ENCODE data around the gene USP46.

USP46 gene

DNA sequence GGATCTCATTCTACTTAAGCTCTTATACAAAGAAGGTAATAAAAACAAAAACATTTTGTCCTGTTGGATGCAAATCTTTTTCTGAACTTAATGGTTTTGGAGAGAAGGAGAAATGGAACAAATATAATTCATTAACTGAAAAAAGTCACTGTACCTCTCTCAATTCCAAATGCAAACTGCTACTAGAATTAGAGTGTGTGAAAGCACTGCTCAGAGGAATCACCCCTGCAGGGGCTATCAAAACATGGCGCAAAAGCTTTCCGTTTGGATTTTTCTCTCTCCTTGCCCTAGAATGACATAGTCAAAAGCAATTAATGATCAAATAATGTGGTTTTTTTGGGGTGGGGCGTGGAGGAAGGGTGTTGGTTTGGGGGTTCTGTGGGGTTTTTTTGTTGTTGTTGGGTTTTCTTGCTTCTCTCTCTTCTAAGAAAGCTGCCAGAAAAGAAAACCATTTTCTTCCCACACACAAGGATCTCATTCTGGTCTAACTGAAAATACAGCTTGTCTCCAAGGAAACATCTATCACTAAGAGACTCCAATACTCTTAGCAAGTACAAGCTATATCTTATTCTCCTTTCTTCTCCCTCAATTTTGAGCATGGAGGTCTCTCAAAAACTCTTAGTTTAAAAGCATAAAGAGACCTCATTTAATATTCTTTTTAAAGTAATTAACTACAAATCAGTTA is 41.6 kb downstream of the USP46 start:
- DNase-seq: no peak

DNA sequence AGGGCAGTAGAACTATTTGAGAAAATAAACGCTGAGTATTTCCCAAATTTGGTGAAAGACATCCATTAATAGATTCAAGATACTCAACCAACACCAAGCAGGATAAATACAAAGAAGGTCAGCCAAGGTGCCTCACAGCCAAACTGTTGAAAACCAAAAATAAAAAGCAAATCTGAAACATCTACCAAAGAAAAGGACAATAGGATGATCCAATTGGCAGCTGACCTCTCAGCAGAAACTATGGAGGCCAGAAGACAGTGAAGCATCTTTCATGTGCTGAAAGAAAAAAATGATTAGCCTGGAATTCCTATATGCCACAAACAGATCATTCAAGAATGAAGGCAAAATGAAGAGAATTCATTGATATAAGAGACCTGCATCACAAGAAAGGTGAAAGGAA is 44.9 kb downstream of the USP46 start:
- DNase-seq: no peak

DNA sequence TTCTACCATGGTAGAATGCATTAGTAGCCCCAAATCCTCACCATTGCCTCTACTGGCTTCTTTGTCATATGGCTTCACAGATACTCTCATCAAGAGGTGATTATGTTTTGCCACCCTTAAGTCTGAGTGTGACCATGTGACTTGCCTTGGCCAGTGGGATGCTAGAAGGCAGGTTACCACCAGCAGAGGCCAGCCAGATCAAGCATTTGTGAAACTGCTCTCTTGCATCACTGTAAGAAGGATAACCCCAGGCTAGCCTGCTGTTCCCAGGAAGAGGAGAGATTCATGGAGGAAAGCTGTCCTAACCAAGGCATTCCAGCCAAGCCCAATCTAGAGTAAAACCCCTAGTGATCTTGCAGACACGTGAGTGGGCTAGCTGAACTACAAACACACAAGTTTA is 46.8 kb downstream of the USP46 start:
- no peak for DNase-seq

DNA sequence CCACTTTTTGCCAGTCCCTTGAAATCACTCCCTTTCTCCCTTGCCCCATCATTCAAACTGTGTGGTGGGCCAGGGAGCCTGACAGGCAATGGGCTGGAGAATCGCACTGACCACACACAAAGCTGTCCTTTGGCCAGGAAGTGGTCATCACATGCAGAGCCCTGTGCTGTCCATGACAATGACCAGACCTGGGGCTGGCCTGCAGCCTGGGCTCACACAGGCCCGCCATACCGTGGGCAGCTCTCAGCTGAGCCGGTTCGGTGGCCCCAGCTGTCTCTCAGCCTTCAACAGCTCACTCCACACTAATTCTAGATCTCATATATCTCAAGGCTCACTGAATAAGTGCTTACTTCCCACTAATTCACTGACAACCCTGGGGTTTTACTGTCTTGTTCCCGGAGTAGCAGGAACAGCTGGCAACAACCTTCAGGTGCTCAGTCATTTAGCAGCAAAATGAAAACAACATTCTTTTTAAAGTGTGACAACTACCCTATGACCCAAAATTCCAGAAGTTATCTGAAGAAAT is 48.0 kb downstream of the USP46 start:
- DNase-seq: no peak

DNA sequence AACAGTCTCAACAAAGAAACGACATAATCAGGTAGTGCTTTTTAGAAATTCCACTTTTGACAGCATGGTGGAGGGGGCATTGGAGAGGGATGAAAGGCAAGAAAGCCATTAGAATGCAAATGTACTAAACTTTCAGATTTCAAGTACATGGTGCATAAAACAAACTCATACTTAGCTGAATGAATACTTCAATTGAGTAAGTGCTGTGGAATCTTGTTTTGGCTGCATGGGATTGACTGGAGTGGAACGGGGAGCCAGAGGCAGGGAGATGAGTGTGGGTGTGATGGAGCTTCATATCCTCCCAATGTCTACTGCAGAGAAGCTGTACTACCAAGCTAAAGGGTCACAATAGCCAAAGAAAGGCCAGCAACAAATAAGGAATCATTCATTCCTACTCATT is 52.4 kb downstream of the USP46 start:
- no peak for DNase-seq

DNA sequence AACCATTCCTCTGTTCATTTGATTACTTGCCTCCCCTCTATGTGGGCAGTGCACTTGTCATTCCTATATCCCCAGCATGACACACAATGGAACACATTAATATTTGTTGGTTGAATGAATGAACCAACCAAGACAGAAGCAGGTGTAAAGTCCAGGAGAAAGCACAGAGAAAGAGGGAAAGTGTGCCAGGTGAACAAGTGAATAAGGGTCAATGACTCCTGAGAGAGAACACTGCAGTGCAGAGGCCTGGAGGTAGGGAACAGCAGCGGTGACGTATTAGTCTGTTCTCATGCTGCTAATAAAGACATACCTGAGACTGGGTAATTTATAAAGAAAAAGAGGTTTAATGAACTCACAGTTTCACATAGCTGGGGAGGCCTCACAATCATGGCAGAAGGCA is 53.1 kb downstream of the USP46 start:
- DNase-seq: no peak

DNA sequence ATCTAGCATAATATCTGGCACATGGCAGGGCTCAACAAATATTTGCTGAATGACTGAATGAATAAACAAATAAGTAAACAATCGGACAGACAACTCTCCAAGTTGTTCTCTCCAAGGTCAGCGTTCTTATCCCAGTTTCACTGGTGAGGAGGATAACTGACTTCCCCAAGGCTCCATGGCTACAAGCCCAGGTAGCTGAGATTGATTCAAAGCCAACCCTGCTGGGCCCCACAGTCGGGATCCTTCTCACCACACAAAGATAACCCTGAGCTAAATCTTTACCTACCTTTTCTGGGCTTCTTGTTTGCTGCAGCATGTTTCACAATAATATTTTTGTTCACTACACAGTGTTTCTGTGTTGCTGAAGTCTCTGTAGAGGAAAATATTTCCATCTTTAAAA is 54.9 kb downstream of the USP46 start:
- DNase-seq: no peak

DNA sequence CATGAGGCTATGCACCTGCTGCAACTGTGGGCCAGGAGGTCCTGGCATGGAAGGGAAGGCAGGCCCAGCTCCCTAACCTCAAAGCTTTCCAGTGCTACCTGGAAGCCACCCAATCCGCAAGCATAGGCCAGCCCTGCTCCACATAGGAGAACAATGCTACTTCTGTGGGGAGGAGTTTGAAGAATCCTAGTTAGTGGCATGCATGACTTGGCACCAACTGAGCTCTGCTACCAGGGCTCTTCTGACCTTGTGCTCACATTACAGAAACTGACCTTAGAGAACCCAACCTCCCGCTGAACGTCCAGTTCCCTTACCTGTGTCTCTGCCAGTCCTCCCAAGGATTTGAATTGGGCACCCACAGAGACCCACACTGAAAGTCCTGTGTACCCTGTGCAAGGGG is 58.8 kb downstream of the USP46 start:
- no peak for DNase-seq

DNA sequence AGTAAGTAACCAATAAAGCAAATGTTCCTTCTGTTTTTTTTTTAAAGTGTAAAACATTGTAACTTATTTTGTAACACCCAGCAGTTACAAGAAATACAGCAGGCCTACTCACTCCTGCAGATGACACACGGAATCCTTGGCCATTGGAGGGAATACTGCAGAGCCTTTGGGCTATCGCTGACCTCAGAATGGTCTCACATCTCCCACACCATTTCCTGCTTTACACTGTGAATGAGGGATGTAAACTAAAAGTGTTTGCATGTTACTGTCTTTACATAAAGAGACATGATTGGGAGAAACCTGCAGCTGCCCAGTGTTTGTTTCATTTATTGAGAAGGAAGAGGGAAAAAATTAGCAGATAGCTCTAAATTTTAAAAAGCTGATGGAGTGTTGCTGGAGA is 64.1 kb downstream of the USP46 start:
- no peak for DNase-seq

DNA sequence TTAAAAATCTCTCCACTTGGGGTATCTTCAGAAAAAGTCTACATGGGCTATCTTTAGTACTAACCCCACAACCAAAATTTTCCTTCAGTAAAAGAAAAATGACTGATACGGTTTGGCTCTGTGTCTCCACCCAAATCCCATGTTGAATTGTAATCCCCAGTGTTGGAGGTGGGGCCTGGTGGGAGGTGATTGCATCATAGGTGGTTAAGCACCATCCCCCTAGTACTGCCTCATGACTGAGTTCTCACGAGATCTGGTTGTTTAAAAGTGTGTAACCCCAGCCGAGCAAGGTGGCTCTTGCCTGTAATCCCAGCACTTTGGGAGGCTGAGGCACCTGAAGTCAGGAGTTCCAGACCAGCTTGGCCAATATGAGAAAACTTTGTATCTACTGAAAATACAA is 66.8 kb downstream of the USP46 start:
- DNase-seq: no peak

DNA sequence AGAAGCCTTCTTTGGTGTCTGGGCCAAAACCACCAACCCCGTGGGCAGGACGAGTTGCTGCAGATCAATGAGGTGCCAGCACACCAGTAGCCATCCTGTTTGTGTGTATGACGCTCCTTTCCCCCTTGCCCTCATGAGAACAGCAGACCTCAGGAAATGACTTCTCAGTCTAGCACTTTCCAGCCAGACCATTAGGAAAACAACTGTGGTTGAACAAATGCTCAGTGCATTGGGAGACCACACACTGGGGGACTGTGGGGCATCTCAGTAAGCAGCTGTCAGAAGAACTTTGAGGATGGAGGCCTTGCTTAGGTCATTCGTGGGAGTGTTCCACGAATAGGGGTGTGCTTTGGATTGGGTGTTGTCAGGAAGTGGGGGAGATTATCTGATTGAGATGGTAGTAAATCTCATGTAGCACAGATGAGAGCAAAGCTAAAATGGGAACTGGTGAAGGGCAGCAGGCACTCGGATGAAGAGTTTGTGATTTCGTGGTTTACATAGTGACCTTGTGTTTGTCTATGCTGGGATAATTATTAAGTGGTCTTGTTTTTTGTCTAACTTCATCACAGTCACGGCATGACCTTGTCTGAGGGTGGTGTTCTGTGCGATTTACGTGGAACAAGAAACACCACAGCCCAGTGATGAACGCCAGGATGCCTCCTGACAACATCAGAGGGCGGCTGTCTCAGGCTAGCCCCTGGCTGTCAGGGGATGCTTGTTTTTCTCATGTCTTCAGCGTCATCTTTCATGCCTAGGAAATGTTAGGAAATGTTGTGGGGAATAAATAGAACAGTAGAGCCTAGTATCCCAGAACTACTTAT is 70.1 kb downstream of the USP46 start:
- DNase-seq: peak; percentile 16

DNA sequence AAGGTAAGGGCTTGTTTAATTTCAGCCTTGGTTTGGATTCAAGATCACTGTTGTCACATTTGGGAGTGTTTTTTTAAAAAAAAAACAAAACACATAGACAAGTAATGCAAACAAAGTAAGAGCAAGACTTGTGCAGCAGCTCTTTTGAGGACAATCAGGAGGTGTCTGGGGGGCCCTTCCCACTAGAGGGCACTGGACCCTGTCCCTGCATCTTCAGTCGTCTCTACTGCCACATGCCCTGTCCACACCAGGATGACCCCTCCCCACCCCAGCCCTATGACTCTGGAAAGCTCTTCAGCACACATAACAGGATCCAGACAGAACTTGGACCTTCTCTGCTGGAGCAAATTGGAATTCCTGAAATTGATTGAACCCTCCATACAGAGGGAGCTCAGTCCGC is 71.0 kb downstream of the USP46 start:
- DNase-seq: no peak

DNA sequence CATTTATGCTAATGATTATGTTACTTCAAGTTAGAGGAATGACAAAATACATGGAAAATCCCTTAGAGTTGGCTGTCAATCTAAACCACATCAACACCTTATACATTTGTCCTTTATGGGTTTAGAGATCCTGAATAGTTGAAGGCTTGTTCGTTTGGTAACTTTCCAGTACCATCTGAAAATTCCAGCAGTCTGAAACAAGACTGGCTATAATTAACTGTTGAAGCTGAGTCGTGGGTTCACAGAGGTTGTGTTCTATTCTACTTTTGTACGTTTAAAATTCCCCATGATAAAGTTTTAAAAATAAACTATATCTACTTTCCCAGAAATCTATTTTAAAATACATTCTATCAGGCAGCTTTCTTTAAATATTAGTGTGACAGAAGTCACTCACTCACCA is 73.0 kb downstream of the USP46 start:
- no peak for DNase-seq

DNA sequence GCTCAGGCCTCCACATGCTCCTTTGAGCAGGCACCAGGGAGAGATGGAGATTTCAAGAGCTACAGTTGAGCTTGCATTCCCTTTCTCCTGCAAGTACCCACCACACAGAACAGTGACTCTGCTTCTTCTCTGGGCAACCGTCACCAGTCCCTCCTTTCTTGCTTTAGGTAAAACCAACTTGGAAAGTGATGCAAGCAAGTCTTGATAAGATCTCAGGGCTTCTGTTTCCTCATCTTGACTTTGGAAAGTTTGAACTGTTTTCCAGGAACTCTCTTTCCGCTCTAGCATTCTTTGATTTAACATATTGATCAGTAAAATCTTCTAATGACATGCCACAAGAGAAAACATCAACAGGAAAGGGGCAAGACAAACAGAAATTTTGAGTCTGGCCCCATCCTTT is 73.7 kb downstream of the USP46 start:
- no peak for DNase-seq

DNA sequence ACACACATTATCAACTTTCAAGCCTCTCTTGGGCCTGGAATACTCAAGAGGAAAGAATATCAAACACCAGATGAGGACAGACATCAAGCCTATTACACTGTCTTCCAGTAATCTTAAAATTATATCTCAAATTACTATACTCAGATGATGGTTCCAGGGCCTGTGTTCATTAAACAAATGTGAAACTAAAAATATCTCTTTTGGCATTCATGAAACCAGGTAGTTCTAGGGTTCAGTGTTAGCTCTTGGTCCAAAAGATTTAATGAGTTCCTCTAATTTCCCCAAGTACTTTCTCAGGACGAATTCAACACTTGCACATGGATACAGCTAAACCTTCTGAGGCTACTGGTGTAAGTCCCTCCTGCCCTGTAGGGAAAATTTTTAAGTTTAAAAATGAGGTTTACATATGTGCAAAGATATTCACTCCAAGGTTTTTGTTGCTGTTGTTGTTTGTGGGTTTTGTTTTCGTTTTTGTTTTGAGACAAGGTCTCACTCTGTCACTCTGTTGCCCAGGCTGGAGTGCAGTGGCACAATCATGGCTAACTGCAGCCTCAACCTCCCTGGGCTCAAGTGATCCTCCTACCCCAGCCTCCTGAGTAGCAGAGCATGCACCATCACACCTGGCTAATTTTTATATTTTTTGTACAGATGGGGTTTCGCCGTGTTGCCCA is 79.4 kb downstream of the USP46 start:
- DNase-seq: no peak

DNA sequence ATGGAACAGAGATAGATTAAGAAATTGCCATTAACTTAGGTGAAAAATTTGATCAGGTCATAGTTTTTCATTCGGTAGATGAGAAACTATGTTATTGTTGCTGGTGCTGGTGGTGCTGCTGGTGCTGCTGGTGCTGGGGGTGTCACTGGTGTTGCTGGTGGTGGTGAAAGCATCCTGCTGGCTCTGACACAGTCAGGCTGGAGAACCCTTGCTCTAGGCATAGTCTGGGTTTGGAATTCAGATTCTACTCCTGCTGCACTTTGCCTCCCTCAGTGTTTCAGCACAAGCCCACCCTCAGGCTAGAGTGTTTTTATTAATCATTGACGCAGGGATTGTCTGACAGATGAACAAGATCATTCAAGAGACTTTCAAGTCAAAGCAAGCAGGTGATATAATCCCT is 80.2 kb downstream of the USP46 start:
- DNase-seq: no peak

DNA sequence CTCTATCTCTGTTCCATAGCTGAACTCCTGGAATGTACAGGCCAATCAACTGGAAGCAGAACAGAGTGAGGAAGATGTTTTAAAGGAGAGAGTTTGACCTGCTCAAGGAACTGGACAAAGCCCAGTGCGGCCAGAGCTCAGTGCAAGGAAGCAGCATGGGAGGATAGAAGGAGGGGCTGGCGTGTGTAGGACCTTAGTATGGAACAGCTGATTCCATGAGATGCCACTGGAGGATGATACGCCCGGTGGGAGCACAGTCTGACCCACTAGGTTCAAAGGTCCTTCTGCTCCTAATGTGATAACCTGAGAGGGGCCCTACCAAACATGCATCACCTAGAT is 81.5 kb downstream of the USP46 start:
- no peak for DNase-seq

DNA sequence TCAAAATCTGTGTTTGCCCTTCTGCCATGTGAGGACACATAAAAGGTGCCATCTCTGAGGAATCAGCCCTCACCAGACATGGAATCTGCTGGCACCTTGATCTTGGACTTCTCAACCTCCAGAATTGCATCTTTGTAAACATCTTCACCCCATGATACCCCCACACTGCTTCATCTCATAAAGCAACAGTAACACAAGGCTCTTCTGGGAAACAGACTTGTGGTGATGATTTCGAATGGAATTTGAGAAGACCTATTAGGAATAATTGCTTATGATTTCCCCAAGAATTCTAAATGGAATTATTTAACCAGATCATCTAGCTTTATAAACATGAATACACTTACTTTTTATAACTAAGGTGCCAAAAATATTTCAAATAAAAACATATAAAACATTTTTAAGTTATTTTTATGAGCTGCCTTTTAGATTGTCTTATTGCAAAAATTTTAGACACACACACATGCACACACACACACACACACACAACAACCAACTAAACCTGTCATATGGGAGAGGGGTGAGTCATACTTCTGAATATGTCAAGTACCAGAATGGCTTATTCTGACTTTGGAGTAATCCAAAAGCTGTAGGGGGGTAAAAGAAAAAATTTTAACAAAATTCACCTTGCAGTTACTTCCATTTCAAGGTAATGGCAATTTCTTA is 82.0 kb downstream of the USP46 start:
- DNase-seq: no peak

DNA sequence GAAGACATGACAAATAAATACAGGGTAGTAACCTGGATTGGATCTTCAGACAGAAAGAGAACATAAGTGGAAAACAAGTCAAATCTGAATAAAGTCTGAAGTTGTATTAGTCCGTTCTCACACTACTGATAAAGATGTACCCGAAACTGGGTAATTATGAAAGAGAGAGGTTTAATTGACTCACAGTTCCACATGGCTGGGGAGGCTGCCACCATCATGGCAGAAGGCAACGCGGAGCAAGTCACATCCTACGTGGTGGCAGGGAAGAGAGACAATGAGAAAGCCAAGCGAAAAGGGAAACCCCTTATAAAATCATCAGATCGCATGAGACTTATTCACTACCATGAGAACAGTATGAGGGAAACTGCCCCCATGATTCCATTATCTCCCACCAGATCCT is 82.8 kb downstream of the USP46 start:
- DNase-seq: no peak

DNA sequence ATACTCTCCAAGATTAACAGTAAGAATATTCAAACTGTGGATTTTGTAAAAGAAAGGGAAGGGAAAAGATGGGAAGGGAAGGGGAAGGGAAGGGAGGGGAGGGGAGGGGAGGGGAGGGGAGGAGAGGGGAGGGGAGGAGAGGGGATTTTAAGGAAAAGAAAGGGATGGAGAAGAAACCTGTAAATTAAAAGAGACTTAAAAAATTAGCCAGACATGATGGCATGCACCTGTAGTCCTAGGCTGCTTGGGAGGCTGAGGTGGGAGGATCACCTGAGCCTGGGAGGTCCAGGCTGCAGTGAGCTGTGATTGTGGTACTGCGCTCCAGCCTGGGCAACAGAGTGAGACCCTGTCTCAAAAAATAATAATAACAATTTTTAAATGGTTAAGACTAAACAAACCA is 83.7 kb downstream of the USP46 start:
- DNase-seq: no peak

DNA sequence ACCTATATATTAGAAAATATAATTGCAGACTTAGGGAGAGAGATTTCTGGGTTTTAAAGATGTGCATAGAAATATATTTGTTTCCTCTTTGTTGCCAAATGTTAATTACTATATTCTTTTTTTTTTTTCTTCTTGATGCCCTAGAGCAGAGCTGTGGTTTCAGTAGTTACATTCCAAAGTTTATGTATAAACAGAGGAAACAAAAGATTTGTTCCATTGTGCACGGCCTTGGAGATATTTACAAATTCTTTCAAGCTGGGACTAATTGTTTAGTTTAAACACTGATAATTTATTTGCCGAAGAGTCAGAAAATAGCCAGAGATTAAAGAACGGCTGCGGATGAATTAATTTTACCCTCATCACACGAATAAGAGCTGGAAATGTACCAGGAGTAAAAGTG is 85.1 kb downstream of the USP46 start:
- no peak for DNase-seq

DNA sequence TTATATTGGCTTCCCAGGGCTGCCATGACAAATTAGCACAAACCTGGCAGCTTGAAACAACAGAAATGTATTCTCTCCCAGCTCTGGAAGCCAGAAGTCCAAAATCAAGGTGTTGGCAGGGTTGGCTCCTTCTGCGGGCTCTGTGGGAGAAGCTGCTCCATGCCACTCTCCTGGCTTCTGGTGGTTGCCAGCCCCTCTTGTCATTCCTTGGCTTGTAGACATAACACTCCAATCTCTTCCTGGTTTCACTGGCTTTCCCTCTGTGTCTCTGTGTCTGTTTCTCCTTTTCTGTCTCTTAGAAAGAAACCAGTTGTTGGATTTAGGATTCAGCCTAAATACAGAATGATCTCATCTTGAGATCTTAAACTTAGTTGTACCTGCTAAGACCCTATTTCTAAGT is 85.5 kb downstream of the USP46 start:
- no peak for DNase-seq

DNA sequence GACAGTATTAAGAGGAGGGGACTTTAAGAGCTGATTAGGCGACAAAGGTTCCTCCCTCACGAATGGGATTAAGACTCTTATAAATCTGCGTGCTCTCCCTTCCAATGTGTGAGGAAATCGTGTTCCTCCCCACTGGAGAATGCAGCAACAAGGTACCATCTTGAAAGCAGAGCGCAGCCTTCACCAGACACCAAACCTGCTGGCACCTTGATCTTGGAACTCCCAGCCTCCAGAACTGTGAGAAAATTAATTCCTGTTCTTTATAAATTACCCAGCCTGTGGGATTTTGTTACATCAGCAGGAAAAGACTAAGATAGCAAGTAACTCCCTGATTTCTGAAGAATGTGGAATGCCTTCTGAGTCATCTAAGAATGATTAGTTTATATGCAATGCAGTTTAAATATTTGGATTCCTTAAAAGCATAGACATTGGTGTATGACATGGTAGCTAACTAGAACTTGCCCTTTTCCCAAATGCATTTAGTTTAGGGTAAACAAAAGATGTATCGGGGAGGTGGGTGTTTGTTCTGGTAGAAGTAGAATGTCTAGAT is 86.1 kb downstream of the USP46 start:
- DNase-seq: no peak
